CD4-positive, alpha-beta T cell (primary cell): Measurements from ENCODE around the gene PFKL. TPM values are rescaled to one million over a fixed set of nuclear protein-coding genes. Genes with fewer than 3 reads are reported as not detected.

Experiments
- ATAC-seq: fragments of 200-7000 bp; cut with Tn5 transposase; one replicate; pipeline ENCODE4 v1.10.0; 2022; ENCODE audit warnings: mild to moderate bottlenecking; ENCODE audit not compliant: poor library complexity
- CTCF ChIA-PET: fragments of 350-600 bp; sonication (Branson Sonifier 250); formaldehyde crosslinking; loops from one replicate; lab custom pipeline; 2021; ENCODE audit warnings: antibody characterized with exemption, inconsistent platforms; lab: Charles Lee
- POLR2A ChIA-PET: fragments of 350-600 bp; sonication (Branson Sonifier 250); formaldehyde crosslinking; loops from one replicate; lab custom pipeline; 2021; ENCODE audit warnings: antibody characterized with exemption, inconsistent platforms; lab: Charles Lee
- DNase-seq, 14 experiments: peaks; one replicate each; pipeline ENCODE4 v3.0.0-alpha.2; 2013 to 2020; ENCODE audit warnings: mixed read lengths in 2 of 14
- H3K27ac ChIP-seq, 2 donors: one replicate each; pipeline versions ENCODE4 v1.5.1 to v1.7.0; 2013; ENCODE audit warnings: low read length in 2 of 2, low read depth in 1 of 2, mild to moderate bottlenecking in 1 of 2
- H3K27me3 ChIP-seq, 2 experiments: 1 replicate in 1 of 2; 2 replicates in 1 of 2; pipeline versions ENCODE4 v1.6.1 to v1.7.0; 2013; ENCODE audit warnings: low read length in 2 of 2, control low read depth in 1 of 2, mild to moderate bottlenecking in 1 of 2, moderate library complexity in 1 of 2; ENCODE audit not compliant: insufficient read depth in 2 of 2, control insufficient read depth in 1 of 2
- H3K36me3 ChIP-seq: one replicate; pipeline ENCODE4 v1.6.1; 2013; ENCODE audit warnings: low read length, control low read depth; ENCODE audit not compliant: insufficient read depth
- H3K4me1 ChIP-seq: one replicate; pipeline ENCODE4 v1.6.1; 2013; ENCODE audit warnings: low read length, control low read depth; ENCODE audit not compliant: insufficient read depth
- H3K4me3 ChIP-seq: one replicate; pipeline ENCODE4 v1.5.1; 2013; ENCODE audit warnings: mild to moderate bottlenecking, low read length, moderate library complexity
- H3K9me3 ChIP-seq, 2 experiments: 1 replicate in 1 of 2; 2 replicates in 1 of 2; pipeline versions ENCODE4 v1.6.1 to v1.7.0; 2013; ENCODE audit warnings: low read length in 2 of 2, mild to moderate bottlenecking in 2 of 2, control low read depth in 1 of 2, moderate library complexity in 1 of 2; ENCODE audit not compliant: control insufficient read depth in 1 of 2, insufficient read depth in 1 of 2
- H3K27ac Mint-ChIP-seq: one replicate; pipeline ENCODE4 v1.8.0; 2020; ENCODE audit warnings: mixed read lengths
- H3K27me3 Mint-ChIP-seq: one replicate; pipeline ENCODE4 v1.8.0; 2021; ENCODE audit warnings: mixed read lengths
- H3K36me3 Mint-ChIP-seq: one replicate; pipeline ENCODE4 v1.8.0; 2021; ENCODE audit warnings: low read depth, mixed read lengths
- H3K4me1 Mint-ChIP-seq: one replicate; pipeline ENCODE4 v1.8.0; 2021; ENCODE audit warnings: low read depth, mixed read lengths
- H3K4me3 Mint-ChIP-seq: one replicate; pipeline ENCODE4 v1.8.0; 2020; ENCODE audit warnings: mild to moderate bottlenecking, mixed read lengths
- H3K9me3 Mint-ChIP-seq: one replicate; pipeline ENCODE4 v1.8.0; 2020; ENCODE audit warnings: mixed read lengths
- CTCF ChIP-seq: fragments of 200-600 bp; IDR thresholded peaks from one replicate; pipeline ENCODE4 v1.8.0; 2022; ENCODE audit warnings: antibody characterized with exemption, mild to moderate bottlenecking
- intact Hi-C, 2 experiments: fragments of 100-400 bp; cut with DNase I in 1 of 2; cut with micrococcal nuclease in 1 of 2; formaldehyde crosslinking; loops; one replicate each; pipeline versions ENCODE4 v1.15.1 to v1.9.0; 2023 to 2025; cut with DNase I, micrococcal nuclease
- total RNA-seq, 174 experiments: library from RNA in 2 of 174; stranded (reverse) in 2 of 174; gene quantifications; one replicate each; pipeline ENCODE4 v1.2.3 and lab custom pipeline; 2021 to 2026

Gene PFKL
- total RNA-seq, 2 experiments from 2014 or later, result 115 to 117 TPM

DNA sequence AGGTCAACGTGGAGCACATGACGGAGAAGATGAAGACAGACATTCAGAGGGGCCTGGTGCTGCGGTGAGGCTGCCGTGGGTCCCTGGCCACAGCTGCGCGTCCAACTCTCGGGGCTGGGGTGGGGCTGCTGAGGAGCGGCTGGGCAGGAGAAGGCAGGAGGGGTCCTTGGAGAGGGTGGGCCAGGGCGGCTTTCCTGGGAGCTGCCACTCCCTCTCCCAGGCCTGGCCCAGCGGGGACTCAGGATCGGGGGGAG, 24.9 kb downstream of the PFKL start:
- H3K36me3 ChIP-seq, result peaks cover 54% of the 10 kb centered on the region
- intact Hi-C loops, result no loop called here
- CTCF ChIA-PET, result no interaction called here
- no peaks in the 10 kb centered on the region for H3K4me1 ChIP-seq
- Mint-ChIP-seq H3K4me1 (no peaks in the 10 kb centered on the region), H3K9me3 (no peaks in the 10 kb centered on the region), H3K27ac (no peak overlapping the region), H3K4me3 (no peak overlapping the region), H3K27me3 (no peaks in the 10 kb centered on the region), H3K36me3 (peaks cover 26% of the 10 kb centered on the region)
- H3K4me3 ChIP-seq, result no peak overlapping the region
- no peaks in the 10 kb centered on the region for H3K27me3 ChIP-seq
- ATAC-seq (no peak), DNase-seq (no peak)
- POLR2A ChIA-PET, result no interaction called here
- TF ChIP-seq CTCF, result no peak
- H3K27ac ChIP-seq, result no peak overlapping the region
- no peaks in the 10 kb centered on the region for H3K9me3 ChIP-seq

GRCh38 chr21:44325386-44326271, 25.8 kb downstream of the PFKL start:
- no peak overlapping the region for H3K27ac Mint-ChIP-seq
- DNase-seq, result no peak
- H3K9me3 Mint-ChIP-seq, result no peaks in the 10 kb centered on the region
- intact Hi-C loops, result no loop called here
- peaks cover 49% of the 10 kb centered on the region for H3K36me3 ChIP-seq
- no peak overlapping the region for H3K4me3 ChIP-seq
- no peaks in the 10 kb centered on the region for H3K9me3 ChIP-seq
- no peaks in the 10 kb centered on the region for H3K4me1 ChIP-seq
- no peaks in the 10 kb centered on the region for H3K27me3 ChIP-seq
- no peaks in the 10 kb centered on the region for H3K27me3 Mint-ChIP-seq
- ATAC-seq, result no peak
- H3K27ac ChIP-seq, result no peak overlapping the region
- no peak overlapping the region for H3K4me3 Mint-ChIP-seq
- no peak for TF ChIP-seq CTCF
- ChIA-PET CTCF (no interaction called here), POLR2A (no interaction called here)
- H3K36me3 Mint-ChIP-seq, result peaks cover 21% of the 10 kb centered on the region
- no peaks in the 10 kb centered on the region for H3K4me1 Mint-ChIP-seq

DNA sequence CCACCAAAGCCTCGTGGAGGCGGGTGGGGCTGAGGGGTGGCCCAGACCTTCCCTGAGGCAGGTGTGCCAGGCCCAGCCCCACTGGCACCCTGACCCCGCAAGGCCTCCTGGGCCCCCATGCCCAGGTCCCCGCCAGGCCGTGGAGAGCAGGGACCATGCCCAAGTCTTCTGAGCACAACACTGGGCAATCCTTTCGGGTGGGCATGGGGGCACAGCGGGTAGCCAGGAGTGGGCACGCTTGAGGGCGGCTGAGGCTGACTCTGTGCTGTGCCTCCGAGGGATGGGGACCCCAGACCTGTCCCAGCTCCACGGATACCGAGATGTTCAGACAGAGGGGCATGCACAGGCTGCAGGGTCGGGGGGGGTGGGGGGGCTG, 26.4 kb downstream of the PFKL start:
- ATAC-seq (no peak), DNase-seq (no peak)
- ChIA-PET POLR2A (no interaction called here), CTCF (no interaction called here)
- H3K27ac ChIP-seq, result no peak overlapping the region
- Mint-ChIP-seq H3K27me3 (no peaks in the 10 kb centered on the region), H3K4me3 (no peak overlapping the region), H3K36me3 (peaks cover 19% of the 10 kb centered on the region), H3K27ac (no peak overlapping the region), H3K9me3 (no peaks in the 10 kb centered on the region), H3K4me1 (no peaks in the 10 kb centered on the region)
- no peak for TF ChIP-seq CTCF
- H3K4me3 ChIP-seq, result no peak overlapping the region
- H3K27me3 ChIP-seq, result no peaks in the 10 kb centered on the region
- no peaks in the 10 kb centered on the region for H3K9me3 ChIP-seq
- peaks cover 45% of the 10 kb centered on the region for H3K36me3 ChIP-seq
- intact Hi-C loops, result no loop called here
- no peaks in the 10 kb centered on the region for H3K4me1 ChIP-seq
